WTC11 (cell line): ENCODE measurements around the gene MADCAM1. TPM values are rescaled to one million over a fixed set of nuclear protein-coding genes. Genes with fewer than 3 reads are reported as not detected.

Experiments used
- ATAC-seq: fragments of 200-7000 bp; cut with Tn5 transposase; 2 replicates; pipeline ENCODE4 v1.10.0; 2021; ENCODE audit warnings: mild to moderate bottlenecking, moderate library complexity
- CTCF ChIA-PET: fragments of 300-600 bp; sonication (Branson Sonifier 250); formaldehyde crosslinking; loops from one replicate; lab custom pipeline; 2021; ENCODE audit warnings: antibody characterized with exemption; lab: Charles Lee
- POLR2A ChIA-PET: fragments of 350-600 bp; sonication (Branson Sonifier 250); formaldehyde crosslinking; loops from one replicate; lab custom pipeline; 2021; ENCODE audit warnings: antibody characterized with exemption; lab: Charles Lee
- DNase-seq: peaks from one replicate; pipeline ENCODE4 v3.0.0; 2021; ENCODE audit warnings: low spot score
- H3K27ac Mint-ChIP-seq: 2 replicates; pipeline ENCODE4 v1.8.0; 2021; ENCODE audit warnings: mixed read lengths
- H3K27me3 Mint-ChIP-seq: 2 replicates; pipeline ENCODE4 v1.8.0; 2021; ENCODE audit warnings: low read depth, mild to moderate bottlenecking, moderate library complexity, mixed read lengths
- H3K36me3 Mint-ChIP-seq: 2 replicates; pipeline ENCODE4 v1.8.0; 2021; ENCODE audit warnings: mixed read lengths
- H3K4me1 Mint-ChIP-seq: 2 replicates; pipeline ENCODE4 v1.8.0; 2022; ENCODE audit warnings: mixed read lengths
- H3K4me3 Mint-ChIP-seq: 2 replicates; pipeline ENCODE4 v1.8.0; 2021; ENCODE audit warnings: mild to moderate bottlenecking, moderate library complexity, mixed read lengths
- H3K9me3 Mint-ChIP-seq: 2 replicates; pipeline ENCODE4 v1.8.0; 2021; ENCODE audit warnings: mixed read lengths
- ATF1 ChIP-seq: sonication (generic); formaldehyde crosslinking; IDR thresholded peaks from 2 replicates; pipeline ENCODE4 v1.8.1; 2023; ENCODE audit warnings: mild to moderate bottlenecking, moderate library complexity, missing genetic modification reagents
- ATF2 ChIP-seq: sonication (generic); formaldehyde crosslinking; IDR thresholded peaks from 2 replicates; pipeline ENCODE4 v1.8.1; 2022; ENCODE audit warnings: low read depth, missing genetic modification reagents, borderline replicate concordance
- ATF6 ChIP-seq: sonication (generic); formaldehyde crosslinking; IDR thresholded peaks from 2 replicates; pipeline ENCODE4 v1.8.1; 2023; ENCODE audit warnings: mild to moderate bottlenecking, missing genetic modification reagents
- CREM ChIP-seq: sonication (generic); formaldehyde crosslinking; IDR thresholded peaks from 2 replicates; pipeline ENCODE4 v1.8.1; 2022; ENCODE audit warnings: mild to moderate bottlenecking, missing genetic modification reagents, moderate library complexity
- ETV6 ChIP-seq: sonication (generic); formaldehyde crosslinking; IDR thresholded peaks from 2 replicates; pipeline ENCODE4 v1.8.1; 2022; ENCODE audit warnings: mild to moderate bottlenecking, missing genetic modification reagents
- FOXJ3 ChIP-seq: sonication (generic); formaldehyde crosslinking; IDR thresholded peaks from 2 replicates; pipeline ENCODE4 v1.9.0; 2021; ENCODE audit warnings: missing genetic modification reagents, mild to moderate bottlenecking, borderline replicate concordance
- HMGXB4 ChIP-seq: sonication (generic); formaldehyde crosslinking; IDR thresholded peaks from 2 replicates; pipeline ENCODE4 v1.8.1; 2023; ENCODE audit warnings: mild to moderate bottlenecking, moderate library complexity, missing genetic modification reagents
- JUN ChIP-seq: sonication (generic); formaldehyde crosslinking; IDR thresholded peaks from 2 replicates; pipeline ENCODE4 v1.8.0; 2023; ENCODE audit warnings: mild to moderate bottlenecking, missing genetic modification reagents
- MXD4 ChIP-seq: fragments of 250-450 bp; sonication (Bioruptor Pico); IDR thresholded peaks from 2 replicates; pipeline ENCODE4 v1.8.0; 2021; ENCODE audit warnings: mild to moderate bottlenecking, moderate library complexity, borderline replicate concordance
- RORB ChIP-seq: fragments of 250-450 bp; sonication (Bioruptor Pico); IDR thresholded peaks from 2 replicates; pipeline ENCODE4 v1.9.0; 2021; ENCODE audit warnings: mild to moderate bottlenecking
- SMAD3 ChIP-seq: sonication (generic); formaldehyde crosslinking; IDR thresholded peaks from 2 replicates; pipeline ENCODE4 v1.8.0; 2022; ENCODE audit warnings: missing genetic modification reagents, mild to moderate bottlenecking, borderline replicate concordance
- SMAD4 ChIP-seq: sonication (generic); formaldehyde crosslinking; IDR thresholded peaks from 2 replicates; pipeline ENCODE4 v1.8.0; 2022; ENCODE audit warnings: mild to moderate bottlenecking, missing genetic modification reagents
- ZBTB21 ChIP-seq: sonication (generic); formaldehyde crosslinking; IDR thresholded peaks from 2 replicates; pipeline ENCODE4 v1.8.1; 2023; ENCODE audit warnings: mild to moderate bottlenecking, missing genetic modification reagents, borderline replicate concordance
- ZNF138 ChIP-seq: sonication (generic); formaldehyde crosslinking; conservative IDR thresholded peaks from 2 replicates; pipeline ENCODE4 v1.8.1; 2022; ENCODE audit warnings: mild to moderate bottlenecking, moderate library complexity, missing genetic modification reagents
- ZNF317 ChIP-seq: sonication (generic); formaldehyde crosslinking; IDR thresholded peaks from 2 replicates; pipeline ENCODE4 v1.8.1; 2023; ENCODE audit warnings: low read depth, mild to moderate bottlenecking, moderate library complexity, missing genetic modification reagents, borderline replicate concordance
- ZNF396 ChIP-seq: fragments of 250-450 bp; sonication (Bioruptor Pico); IDR thresholded peaks from 2 replicates; pipeline ENCODE4 v1.8.0; 2021; ENCODE audit warnings: mild to moderate bottlenecking, moderate library complexity, borderline replicate concordance
- ZNF416 ChIP-seq: fragments of 250-450 bp; sonication (Bioruptor Pico); IDR thresholded peaks from 2 replicates; pipeline ENCODE4 v1.9.0; 2021; ENCODE audit warnings: mild to moderate bottlenecking, inconsistent platforms
- ZNF423 ChIP-seq: fragments of 250-450 bp; sonication (Bioruptor Pico); IDR thresholded peaks from 2 replicates; pipeline ENCODE4 v2.1.2; 2022; ENCODE audit warnings: mild to moderate bottlenecking, moderate library complexity
- ZNF671 ChIP-seq: fragments of 250-450 bp; sonication (Bioruptor Pico); IDR thresholded peaks from 2 replicates; pipeline ENCODE4 v1.8.0; 2021; ENCODE audit warnings: mild to moderate bottlenecking
- ZSCAN18 ChIP-seq: fragments of 250-450 bp; sonication (Bioruptor Pico); IDR thresholded peaks from 2 replicates; pipeline ENCODE4 v2.1.2; 2022; ENCODE audit warnings: mild to moderate bottlenecking, moderate library complexity
- total RNA-seq: library from RNA; stranded (reverse); gene quantifications from 3 replicates; pipeline ENCODE4 v1.2.3, GENCODE V29; 2021
- TF ChIP-seq, protein P1 (sequence below): sonication (generic); formaldehyde crosslinking; IDR thresholded peaks from 2 replicates; pipeline ENCODE4 v1.8.1; 2023; ENCODE audit warnings: mild to moderate bottlenecking, missing genetic modification reagents, moderate library complexity
- TF ChIP-seq, protein P2 (sequence below): sonication (generic); formaldehyde crosslinking; IDR thresholded peaks from 2 replicates; pipeline ENCODE4 v1.8.0; 2022; ENCODE audit warnings: mild to moderate bottlenecking, missing genetic modification reagents

MADCAM1 gene
- total RNA-seq, 1 experiment from 2014 or later = 4.7 TPM

DNA sequence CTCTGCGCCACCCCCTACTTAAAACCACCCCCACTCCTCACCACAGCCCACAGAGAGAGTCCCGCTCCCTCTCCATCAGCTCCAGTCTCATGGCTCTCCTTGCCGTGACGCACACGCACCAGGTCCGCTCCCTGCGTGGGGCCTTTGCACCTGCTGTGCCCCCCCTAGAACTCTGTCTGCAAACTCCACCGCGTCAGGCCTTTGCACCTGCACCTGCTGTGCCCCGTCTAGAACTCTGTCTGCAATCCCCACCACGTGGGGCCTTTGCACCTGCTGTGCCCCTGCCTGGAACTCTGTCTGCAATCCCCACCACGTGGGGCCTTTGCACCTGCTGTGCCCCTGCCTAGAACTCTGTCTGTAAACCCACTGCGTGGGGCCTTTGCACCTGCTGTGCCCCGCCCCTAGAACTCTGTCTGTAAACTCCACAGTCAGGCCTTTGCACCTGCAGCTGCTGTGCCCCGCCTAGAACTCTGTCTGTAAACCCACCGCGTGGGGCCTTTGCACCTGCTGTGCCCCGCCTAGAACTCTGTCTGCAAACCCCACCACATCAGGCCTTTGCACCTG lies 39.7 kb upstream of the MADCAM1 start:
- DNase-seq = no peak
- CTCF ChIA-PET = interaction anchor here (0.5 kb wide), 1 partner anchor 634 kb away, joined by 3 read pairs; no protein-coding TSS in a partner anchor
- ATAC-seq = no peak
- Mint-ChIP-seq H3K9me3 (0 out of 2 replicates have a peak, but pooled peaks cover 2% of the 10 kb centered on the region), H3K4me1 (peaks cover 6% of the 10 kb centered on the region; the same call in 1 of the 2 replicates), H3K4me3 (no peak overlapping the region), H3K27ac (no peak overlapping the region), H3K36me3 (peaks cover 3% of the 10 kb centered on the region; the same call in 1 of the 2 replicates)
- TF ChIP-seq ZNF423 (CRISPR knock-in tag) = peak; percentile 38; the same call in 1 of the 2 replicates
- TF ChIP-seq ZNF317 (CRISPR knock-in tag) = no peak
- TF ChIP-seq, protein P1, sequence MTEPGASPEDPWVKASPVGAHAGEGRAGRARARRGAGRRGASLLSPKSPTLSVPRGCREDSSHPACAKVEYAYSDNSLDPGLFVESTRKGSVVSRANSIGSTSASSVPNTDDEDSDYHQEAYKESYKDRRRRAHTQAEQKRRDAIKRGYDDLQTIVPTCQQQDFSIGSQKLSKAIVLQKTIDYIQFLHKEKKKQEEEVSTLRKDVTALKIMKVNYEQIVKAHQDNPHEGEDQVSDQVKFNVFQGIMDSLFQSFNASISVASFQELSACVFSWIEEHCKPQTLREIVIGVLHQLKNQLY (CRISPR knock-in tag) = no peak
- TF ChIP-seq ETV6 = no peak
- TF ChIP-seq ZNF671 (CRISPR knock-in tag) = no peak
- no peak for TF ChIP-seq ATF1 (CRISPR knock-in tag)
- TF ChIP-seq, all 79 proteins: peak for 1
- H3K27me3 Mint-ChIP-seq = peaks cover 16% of the 10 kb centered on the region
- POLR2A ChIA-PET = no interaction called here

GRCh38 chr19:457636-458035 lies 38.6 kb upstream of the MADCAM1 start:
- no peak for ATAC-seq
- H3K9me3 Mint-ChIP-seq = no peaks in the 10 kb centered on the region
- peaks cover 24% of the 10 kb centered on the region for H3K27me3 Mint-ChIP-seq
- DNase-seq = no peak
- TF ChIP-seq, protein P2, sequence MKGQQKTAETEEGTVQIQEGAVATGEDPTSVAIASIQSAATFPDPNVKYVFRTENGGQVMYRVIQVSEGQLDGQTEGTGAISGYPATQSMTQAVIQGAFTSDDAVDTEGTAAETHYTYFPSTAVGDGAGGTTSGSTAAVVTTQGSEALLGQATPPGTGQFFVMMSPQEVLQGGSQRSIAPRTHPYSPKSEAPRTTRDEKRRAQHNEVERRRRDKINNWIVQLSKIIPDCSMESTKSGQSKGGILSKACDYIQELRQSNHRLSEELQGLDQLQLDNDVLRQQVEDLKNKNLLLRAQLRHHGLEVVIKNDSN (CRISPR knock-in tag) = no peak
- TF ChIP-seq ZNF317 (CRISPR knock-in tag) = no peak
- TF ChIP-seq ZNF396 = no peak
- no peak for TF ChIP-seq SMAD3 (CRISPR knock-in tag)
- no peak for TF ChIP-seq MXD4
- no peak for TF ChIP-seq CREM
- TF ChIP-seq ZNF138 (CRISPR knock-in tag) = no peak
- TF ChIP-seq ZNF416 (CRISPR knock-in tag) = no peak
- no peak for TF ChIP-seq ATF6 (CRISPR knock-in tag)
- no peak for TF ChIP-seq SMAD4
- no peak for TF ChIP-seq JUN
- TF ChIP-seq RORB = no peak
- no peak overlapping the region for H3K4me3 Mint-ChIP-seq
- H3K36me3 Mint-ChIP-seq = no peaks in the 10 kb centered on the region
- POLR2A ChIA-PET = no interaction called here
- peaks cover 6% of the 10 kb centered on the region; the same call in 1 of the 2 replicates for H3K4me1 Mint-ChIP-seq
- CTCF ChIA-PET = no interaction called here
- no peak overlapping the region for H3K27ac Mint-ChIP-seq

GRCh38 chr19:458091-459042 lies 37.9 kb upstream of the MADCAM1 start:
- Mint-ChIP-seq H3K27me3 (peaks cover 31% of the 10 kb centered on the region), H3K36me3 (no peaks in the 10 kb centered on the region), H3K9me3 (no peaks in the 10 kb centered on the region), H3K4me3 (no peak overlapping the region), H3K4me1 (peaks cover 6% of the 10 kb centered on the region; the same call in 1 of the 2 replicates), H3K27ac (no peak overlapping the region)
- ChIA-PET POLR2A (no interaction called here), CTCF (no interaction called here)
- DNase-seq (no peak), ATAC-seq (no peak)
- TF ChIP-seq, protein P1 (CRISPR knock-in tag) = no peak
- TF ChIP-seq ATF2 (CRISPR knock-in tag) = no peak
- no peak for TF ChIP-seq ZSCAN18
- TF ChIP-seq HMGXB4 (CRISPR knock-in tag) = no peak
- TF ChIP-seq SMAD3 (CRISPR knock-in tag) = no peak
- no peak for TF ChIP-seq FOXJ3 (CRISPR knock-in tag)
- no peak for TF ChIP-seq ZNF317 (CRISPR knock-in tag)
- no peak for TF ChIP-seq ZBTB21 (CRISPR knock-in tag)
